ENCODE data around the gene KCTD16. TPM values are rescaled to one million over a fixed set of nuclear protein-coding genes. Genes with fewer than 3 reads are reported as not detected.

The KCTD16 gene
- total and polyA plus RNA-seq, 2 experiments from 2014 or later: 0.02 to 0.76 TPM

GRCh38 chr5:144130306-144130705, 40.4 kb upstream of the KCTD16 start:
- Histone ChIP-seq H3K27ac (ENCODE audit: low read depth) (no peak overlapping the region), H3K4me1 (ENCODE audit: insufficient read depth) (peaks cover 6% of the 10 kb centered on the region; the same call in 1 of the 2 replicates), H3K36me3 (ENCODE audit: insufficient read depth) (no peaks in the 10 kb centered on the region; the same call in 1 of the 2 replicates), H3F3A (replicated peaks; ENCODE audit: low read depth) (no peaks in the 10 kb centered on the region), H4K20me1 (replicated peaks; ENCODE audit: insufficient read depth) (no peaks in the 10 kb centered on the region), H3K4me3 (no peak overlapping the region), H3K27me3 (ENCODE audit: insufficient read depth) (no peaks in the 10 kb centered on the region), H2AFZ (no peak overlapping the region), H3K9me2 (ENCODE audit: insufficient read depth) (no peaks in the 10 kb centered on the region), H3K79me2 (replicated peaks; ENCODE audit: insufficient read depth) (no peaks in the 10 kb centered on the region), H3K4me2 (no peak overlapping the region)
- no peaks in the 10 kb centered on the region for H3K9me3 Mint-ChIP-seq
- peaks cover 7% of the 10 kb centered on the region; the same call in 2 of the 3 replicates for H3K4me1 Mint-ChIP-seq
- H3K4me3 Mint-ChIP-seq: no peak overlapping the region
- H3K27ac Mint-ChIP-seq: no peak overlapping the region
- no peaks in the 10 kb centered on the region for H3K36me3 Mint-ChIP-seq (ENCODE audit: low read depth)
- TF ChIP-seq CTCF (conservative IDR thresholded peaks at IDR 0.05; ENCODE audit: low read depth in 2 of 2) (no peak), STAT1 (IDR thresholded peaks at IDR 0.05; ENCODE audit: unreplicated experiment) (no peak), NANOG (IDR thresholded peaks at IDR 0.05; ENCODE audit: borderline replicate concordance) (no peak), EZH2 (IDR thresholded peaks at IDR 0.05; ENCODE audit: low read depth, unreplicated experiment) (no peak), CREB1 (CRISPR knock-in tag; IDR thresholded peaks at IDR 0.05; ENCODE audit: low read depth) (no peak), ZNF331 (CRISPR knock-in tag; IDR thresholded peaks at IDR 0.05; ENCODE audit: low read depth) (no peak), ZNF114 (CRISPR knock-in tag; IDR thresholded peaks at IDR 0.05) (no peak), JUNB (IDR thresholded peaks at IDR 0.05; ENCODE audit: unreplicated experiment) (no peak), EZH2phosphoT487 (IDR thresholded peaks at IDR 0.05; ENCODE audit: unreplicated experiment) (no peak), ETS1 (IDR thresholded peaks at IDR 0.05) (no peak), REST (IDR thresholded peaks at IDR 0.05; ENCODE audit: unreplicated experiment) (no peak)
- DNase-seq (ENCODE audit: low spot score) (no peak), ATAC-seq (no peak)
- H3K27me3 Mint-ChIP-seq (ENCODE audit: insufficient read depth, low read depth, poor library complexity): no peaks in the 10 kb centered on the region
